Tibial nerve (tissue), 4 donors: Measurements from ENCODE around the gene LRP1.

Experiments
- CTCF ChIP-seq, 5 experiments: fragments of 200-600 bp in 3 of 5; fragments of 450-650 bp in 2 of 5; sonication (generic) in 3 of 5; IDR thresholded peaks; one replicate each; pipeline ENCODE4 v1.5.1; 2016 to 2019; ENCODE audit warnings: antibody characterized with exemption in 5 of 5, mild to moderate bottlenecking in 3 of 5, moderate library complexity in 2 of 5
- EP300 ChIP-seq, 2 donors: sonication (generic); formaldehyde crosslinking; IDR thresholded peaks; one replicate each; pipeline ENCODE4 v1.6.1; 2017; ENCODE audit warnings: antibody characterized with exemption in 2 of 2, mild to moderate bottlenecking in 1 of 2
- POLR2A ChIP-seq, 2 donors: fragments of 450-650 bp; IDR thresholded peaks; one replicate each; pipeline ENCODE4 v1.6.1; 2017; ENCODE audit warnings: antibody characterized with exemption in 2 of 2, mild to moderate bottlenecking in 2 of 2, moderate library complexity in 2 of 2

- TF ChIP-seq CTCF (IDR thresholded peaks at IDR 0.05) (no peak), POLR2A (IDR thresholded peaks at IDR 0.05) (no peak), EP300 (IDR thresholded peaks at IDR 0.05) (no peak)
These were observed 36.8 kb downstream of the LRP1 start for GRCh38 chr12:57164966-57165625.
